Measurements from ENCODE around the gene C4orf54.

DNA sequence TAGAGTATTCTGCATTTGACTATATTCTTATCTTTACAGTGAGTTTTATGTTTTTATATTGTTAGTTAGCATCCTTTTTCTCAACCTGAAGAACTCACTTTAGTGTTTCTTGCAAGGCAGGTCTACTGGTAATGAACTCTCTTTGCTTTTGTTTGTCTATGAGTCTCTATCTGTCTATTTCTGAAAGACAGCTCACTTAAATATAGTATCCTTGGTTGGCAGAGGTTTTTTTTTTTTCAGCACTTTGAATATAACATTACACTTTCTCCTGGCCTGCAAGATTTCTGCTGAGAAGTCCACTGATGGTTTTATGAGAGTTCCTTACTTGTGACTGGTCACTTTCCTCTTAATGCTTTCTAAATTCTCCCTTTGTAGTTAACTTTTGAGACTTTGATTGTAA is 32.8 kb upstream of the C4orf54 start:
- TF ChIP-seq, protein P1, sequence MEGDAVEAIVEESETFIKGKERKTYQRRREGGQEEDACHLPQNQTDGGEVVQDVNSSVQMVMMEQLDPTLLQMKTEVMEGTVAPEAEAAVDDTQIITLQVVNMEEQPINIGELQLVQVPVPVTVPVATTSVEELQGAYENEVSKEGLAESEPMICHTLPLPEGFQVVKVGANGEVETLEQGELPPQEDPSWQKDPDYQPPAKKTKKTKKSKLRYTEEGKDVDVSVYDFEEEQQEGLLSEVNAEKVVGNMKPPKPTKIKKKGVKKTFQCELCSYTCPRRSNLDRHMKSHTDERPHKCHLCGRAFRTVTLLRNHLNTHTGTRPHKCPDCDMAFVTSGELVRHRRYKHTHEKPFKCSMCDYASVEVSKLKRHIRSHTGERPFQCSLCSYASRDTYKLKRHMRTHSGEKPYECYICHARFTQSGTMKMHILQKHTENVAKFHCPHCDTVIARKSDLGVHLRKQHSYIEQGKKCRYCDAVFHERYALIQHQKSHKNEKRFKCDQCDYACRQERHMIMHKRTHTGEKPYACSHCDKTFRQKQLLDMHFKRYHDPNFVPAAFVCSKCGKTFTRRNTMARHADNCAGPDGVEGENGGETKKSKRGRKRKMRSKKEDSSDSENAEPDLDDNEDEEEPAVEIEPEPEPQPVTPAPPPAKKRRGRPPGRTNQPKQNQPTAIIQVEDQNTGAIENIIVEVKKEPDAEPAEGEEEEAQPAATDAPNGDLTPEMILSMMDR (IDR thresholded peaks at IDR 0.05; ENCODE audit: low read length) = no peak
- TF ChIP-seq EZH2 (optimal IDR thresholded peaks at IDR 0.05; ENCODE audit: low read depth, low read length) = no peak
- no peak for TF ChIP-seq EZH2phosphoT487 (IDR thresholded peaks at IDR 0.05; ENCODE audit: low read length)

All from MM.1S (cell line).